Upper lobe of left lung (tissue), 6 donors: ENCODE data around the gene ULK1. TPM values are rescaled to one million over a fixed set of nuclear protein-coding genes. Genes with fewer than 3 reads are reported as not detected.

Source experiments
- ATAC-seq, 2 donors: fragments of 200-7000 bp; cut with Tn5 transposase; one replicate each; pipeline ENCODE4 v1.9.1; 2022; ENCODE audit warnings: mild to moderate bottlenecking in 2 of 2, moderate library complexity in 2 of 2; ENCODE audit not compliant: low FRiP score in 2 of 2
- DNase-seq, 2 donors: peaks; one replicate each; pipeline ENCODE4 v3.0.0-alpha.2; 2019 to 2020
- H3K27ac ChIP-seq, 4 donors: fragments of 200-600 bp; sonication (generic); one replicate each; pipeline ENCODE4 v1.5.1; 2016 to 2019
- H3K27me3 ChIP-seq, 4 donors: fragments of 200-600 bp; sonication (generic); one replicate each; pipeline ENCODE4 v1.5.1; 2017 to 2019
- H3K36me3 ChIP-seq, 4 donors: fragments of 200-600 bp; sonication (generic); one replicate each; pipeline ENCODE4 v1.5.1; 2016 to 2019
- H3K4me1 ChIP-seq, 4 donors: fragments of 200-600 bp; sonication (generic); one replicate each; pipeline ENCODE4 v1.5.1; 2018 to 2019
- H3K4me3 ChIP-seq, 4 donors: fragments of 200-600 bp; sonication (generic); one replicate each; pipeline ENCODE4 v1.5.1; 2017 to 2019; ENCODE audit warnings: mild to moderate bottlenecking in 2 of 4, moderate library complexity in 1 of 4
- H3K9me3 ChIP-seq, 4 donors: fragments of 200-600 bp; sonication (generic); one replicate each; pipeline ENCODE4 v1.5.1; 2018 to 2019
- EP300 ChIP-seq, 4 donors: sonication (generic); formaldehyde crosslinking; IDR thresholded peaks; one replicate each; pipeline ENCODE4 v1.5.1; 2017; ENCODE audit warnings: antibody characterized with exemption in 4 of 4, control low read depth in 2 of 4
- POLR2A ChIP-seq, 4 donors: fragments of 450-650 bp; IDR thresholded peaks; one replicate each; pipeline ENCODE4 v1.5.1; 2016 to 2017; ENCODE audit warnings: antibody characterized with exemption in 4 of 4, mild to moderate bottlenecking in 2 of 4
- POLR2AphosphoS5 ChIP-seq, 2 donors: sonication (generic); formaldehyde crosslinking; IDR thresholded peaks; one replicate each; pipeline ENCODE4 v1.5.1; 2017; ENCODE audit warnings: antibody characterized with exemption in 2 of 2
- WGBS, 2 donors: methylation state at CpG; one replicate each; pipeline ENCODE4 v1.1.5; 2017 to 2018; 5-methylcytosine and 5-hydroxymethylcytosine counted together
- total RNA-seq, 6 donors: library from RNA; depleted of rRNA in 4 of 6; stranded (reverse); fragments of >200 nt in 4 of 6; gene quantifications; one replicate each; pipeline versions ENCODE4 v1.1.0 to v1.2.1, GENCODE V29; 2016 to 2021
- TF ChIP-seq, protein P1 (sequence below), 6 experiments: fragments of 450-650 bp in 4 of 6; fragments of 200-600 bp in 2 of 6; sonication (generic) in 2 of 6; IDR thresholded peaks; one replicate each; pipeline ENCODE4 v1.5.1; 2016 to 2019; ENCODE audit warnings: antibody characterized with exemption in 6 of 6
- donor health status: DM: no; HTN: no; CAD: no; lungs with moderate emphysema.
- donor health status: DM: no; HTN: yes; CAD: no; lungs with severe emphysema.

Gene ULK1
- total RNA-seq, 6 donors from 2014 or later, result 6.8 to 93.2 (median 40.7) TPM

DNA sequence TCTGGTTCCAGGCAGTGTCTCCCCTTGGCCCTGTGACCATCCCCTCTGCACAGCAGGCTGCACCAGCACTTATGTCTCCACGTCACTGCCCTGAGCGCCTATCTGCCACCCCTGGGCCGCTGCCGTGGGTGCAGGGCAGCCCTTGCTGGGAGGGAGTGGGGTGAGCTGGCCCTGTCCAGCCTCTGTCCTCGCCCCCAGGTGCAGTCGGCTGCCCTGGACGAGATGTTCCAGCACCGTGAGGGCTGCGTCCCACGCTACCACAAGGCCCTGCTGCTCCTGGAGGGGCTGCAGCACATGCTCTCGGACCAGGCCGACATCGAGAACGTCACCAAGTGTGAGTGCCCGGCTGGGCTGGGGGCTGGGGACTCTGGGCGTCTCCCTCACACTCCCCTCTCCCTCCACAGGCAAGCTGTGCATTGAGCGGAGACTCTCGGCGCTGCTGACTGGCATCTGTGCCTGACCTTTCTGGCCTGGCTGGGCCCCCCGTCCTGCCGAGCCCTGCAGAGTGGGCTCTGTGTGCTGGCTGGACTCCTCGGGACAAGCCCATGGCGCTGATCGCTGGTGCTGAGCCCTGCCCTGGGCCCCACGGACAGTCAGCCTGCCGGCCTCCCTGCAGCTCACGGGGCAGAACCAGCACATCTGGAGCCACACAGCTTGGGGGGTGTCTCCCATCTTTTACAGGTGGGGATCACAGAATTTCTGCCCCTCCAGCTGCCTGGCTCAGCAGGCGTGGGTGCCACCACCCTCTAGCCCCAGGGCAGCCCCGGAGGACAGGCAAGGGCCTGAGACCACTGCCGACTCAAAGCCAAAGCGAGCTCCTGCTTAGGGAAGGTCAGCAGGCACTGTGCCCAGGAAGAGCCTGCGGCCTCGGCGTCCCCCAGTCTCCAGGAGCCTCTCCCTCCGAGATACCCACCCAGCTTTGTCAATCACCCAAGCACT, 26.7 kb downstream of the ULK1 start:
- TF ChIP-seq POLR2AphosphoS5 (IDR thresholded peaks at IDR 0.05) (no peak), POLR2A (IDR thresholded peaks at IDR 0.05) (no peak), EP300 (IDR thresholded peaks at IDR 0.05) (no peak)
- TF ChIP-seq, protein P1, sequence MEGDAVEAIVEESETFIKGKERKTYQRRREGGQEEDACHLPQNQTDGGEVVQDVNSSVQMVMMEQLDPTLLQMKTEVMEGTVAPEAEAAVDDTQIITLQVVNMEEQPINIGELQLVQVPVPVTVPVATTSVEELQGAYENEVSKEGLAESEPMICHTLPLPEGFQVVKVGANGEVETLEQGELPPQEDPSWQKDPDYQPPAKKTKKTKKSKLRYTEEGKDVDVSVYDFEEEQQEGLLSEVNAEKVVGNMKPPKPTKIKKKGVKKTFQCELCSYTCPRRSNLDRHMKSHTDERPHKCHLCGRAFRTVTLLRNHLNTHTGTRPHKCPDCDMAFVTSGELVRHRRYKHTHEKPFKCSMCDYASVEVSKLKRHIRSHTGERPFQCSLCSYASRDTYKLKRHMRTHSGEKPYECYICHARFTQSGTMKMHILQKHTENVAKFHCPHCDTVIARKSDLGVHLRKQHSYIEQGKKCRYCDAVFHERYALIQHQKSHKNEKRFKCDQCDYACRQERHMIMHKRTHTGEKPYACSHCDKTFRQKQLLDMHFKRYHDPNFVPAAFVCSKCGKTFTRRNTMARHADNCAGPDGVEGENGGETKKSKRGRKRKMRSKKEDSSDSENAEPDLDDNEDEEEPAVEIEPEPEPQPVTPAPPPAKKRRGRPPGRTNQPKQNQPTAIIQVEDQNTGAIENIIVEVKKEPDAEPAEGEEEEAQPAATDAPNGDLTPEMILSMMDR (IDR thresholded peaks at IDR 0.05), result no peak
- no peak overlapping the region for H3K4me3 ChIP-seq
- 94 to 96% methylated on average over 9 to 12 of the region's 35 CpGs for WGBS, 2 donors

DNA sequence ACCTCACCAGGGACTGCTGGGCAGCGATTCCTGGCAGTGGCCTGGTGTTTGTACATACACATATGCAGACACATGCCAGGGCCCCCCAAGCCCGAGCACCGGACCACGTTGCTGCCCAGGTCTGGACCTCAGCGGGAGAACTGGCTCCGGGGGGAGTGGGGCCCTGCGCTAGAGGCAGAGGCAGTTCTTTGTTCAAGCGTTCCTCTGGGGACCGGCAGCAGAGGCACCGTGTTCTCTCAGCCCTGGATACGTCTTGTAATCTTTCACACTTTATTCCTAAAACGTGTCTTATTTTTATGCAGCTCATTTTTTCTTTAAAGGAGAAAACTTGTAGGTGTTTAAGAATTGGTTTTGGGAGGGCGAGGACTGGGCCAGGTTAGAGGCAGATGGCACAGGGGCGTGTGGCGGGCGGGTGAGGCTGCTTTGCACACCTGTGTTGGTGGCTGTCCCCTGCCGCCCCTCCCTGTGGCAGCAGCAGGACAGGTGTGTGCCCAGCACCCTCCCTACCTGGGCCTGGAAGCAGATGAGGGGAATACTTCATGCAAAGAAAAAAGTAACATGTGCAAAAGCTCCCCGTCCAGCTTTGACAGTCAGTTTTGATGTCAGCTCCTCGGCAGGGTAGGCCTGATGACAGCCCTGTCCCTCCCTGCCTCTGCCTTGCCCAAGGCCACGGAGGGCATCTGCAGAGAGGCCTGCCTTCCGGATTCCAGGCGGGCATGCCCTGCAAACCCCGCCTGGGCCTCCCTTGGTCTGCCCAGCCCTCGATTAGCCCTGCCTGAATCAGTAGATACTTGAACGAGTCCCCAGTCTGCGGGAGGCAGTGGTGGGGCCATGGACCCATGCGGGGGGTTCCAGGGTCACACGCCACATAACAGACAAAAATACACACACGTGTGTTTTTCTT, 27.7 kb downstream of the ULK1 start:
- no peak for ATAC-seq
- Histone ChIP-seq H3K9me3 (no peaks in the 10 kb centered on the region), H3K27me3 (no peaks in the 10 kb centered on the region), H3K36me3 (peaks cover 10 to 55% (median 41%) of the 10 kb centered on the region in 4 donors), H3K4me3 (no peak overlapping the region), H3K27ac (no peak overlapping the region), H3K4me1 (peaks cover 0 to 5% (median 2%) of the 10 kb centered on the region in 4 donors)
- peak in 1 of 2 donors; percentile 67 for DNase-seq
- WGBS, 2 donors, result 88 to 89% methylated on average over 25 to 29 of the region's 29 CpGs
- TF ChIP-seq POLR2A (IDR thresholded peaks at IDR 0.05) (no peak), POLR2AphosphoS5 (IDR thresholded peaks at IDR 0.05) (no peak), EP300 (IDR thresholded peaks at IDR 0.05) (no peak)
- TF ChIP-seq, protein P1 (IDR thresholded peaks at IDR 0.05), result no peak

More for the DNA sequence above, 26.7 kb downstream of the ULK1 start:
- Histone ChIP-seq H3K4me1 (peaks cover 0 to 5% (median 2%) of the 10 kb centered on the region in 4 donors), H3K36me3 (peaks cover 16 to 63% (median 48%) of the 10 kb centered on the region in 4 donors), H3K9me3 (no peaks in the 10 kb centered on the region), H3K27me3 (no peaks in the 10 kb centered on the region), H3K27ac (no peak overlapping the region)
- ATAC-seq (peak in 1 of 2 donors; percentile 31), DNase-seq (peak in 1 of 2 donors; percentile 78)

DNA sequence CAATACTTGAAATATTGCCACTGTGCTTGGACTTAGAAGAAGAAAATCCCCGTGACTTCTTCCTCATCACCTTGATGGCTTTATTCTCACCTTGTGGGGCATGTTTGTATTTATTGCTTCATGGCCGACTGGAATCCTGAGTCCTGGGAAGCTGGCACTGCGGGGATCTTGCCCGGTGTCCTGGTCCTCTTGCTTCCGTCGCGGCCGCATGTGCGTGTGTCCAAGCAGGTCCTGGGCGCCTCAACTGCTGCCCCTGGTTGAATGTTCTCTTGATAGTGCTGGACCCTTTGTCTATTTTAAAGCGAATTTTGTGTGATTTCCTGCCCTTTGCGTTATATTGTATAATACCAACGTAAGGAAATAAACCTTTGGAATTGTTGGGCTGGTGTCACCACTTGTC, 28.4 kb downstream of the ULK1 start:
- no peak for ATAC-seq
- TF ChIP-seq EP300 (IDR thresholded peaks at IDR 0.05) (no peak), POLR2A (IDR thresholded peaks at IDR 0.05) (no peak), POLR2AphosphoS5 (IDR thresholded peaks at IDR 0.05) (no peak)
- TF ChIP-seq, protein P1 (IDR thresholded peaks at IDR 0.05), result no peak
- peak in 1 of 2 donors; percentile 57 for DNase-seq
- H3K27me3 ChIP-seq, result no peaks in the 10 kb centered on the region
- H3K36me3 ChIP-seq, result peaks cover 10 to 49% (median 36%) of the 10 kb centered on the region in 4 donors
- H3K9me3 ChIP-seq, result no peaks in the 10 kb centered on the region
- peaks cover 0 to 5% (median 2%) of the 10 kb centered on the region in 4 donors for H3K4me1 ChIP-seq
- no peak overlapping the region for H3K27ac ChIP-seq
- WGBS, 2 donors, result 87 to 92% methylated on average over 13 of the region's 13 CpGs
- no peak overlapping the region for H3K4me3 ChIP-seq

DNA sequence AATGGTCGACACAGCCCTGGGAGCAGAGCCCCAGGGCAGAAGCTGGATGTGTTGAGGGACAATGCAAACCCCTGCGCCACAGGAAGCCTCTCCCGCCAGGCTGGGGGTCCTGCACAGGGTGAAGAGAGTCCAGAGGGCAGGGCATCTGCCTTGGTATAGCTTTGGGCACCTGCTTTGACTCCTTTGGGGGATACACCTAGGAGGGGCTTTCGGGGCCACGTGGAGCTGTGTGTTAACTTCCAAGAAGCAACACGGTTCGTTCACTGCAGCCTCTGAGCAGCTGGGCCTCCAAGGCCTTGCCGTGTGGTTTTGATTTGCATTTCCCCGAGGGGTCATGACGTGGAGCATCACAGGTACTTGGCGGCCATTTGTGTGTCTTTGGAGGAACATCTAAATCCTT, 28.8 kb downstream of the ULK1 start:
- DNase-seq (peak in 1 of 2 donors; percentile 37), ATAC-seq (no peak)
- no peak overlapping the region for H3K4me3 ChIP-seq
- peaks cover 10 to 44% (median 33%) of the 10 kb centered on the region in 4 donors for H3K36me3 ChIP-seq
- no peak overlapping the region for H3K27ac ChIP-seq
- no peaks in the 10 kb centered on the region for H3K9me3 ChIP-seq
- H3K4me1 ChIP-seq, result peaks cover 0 to 10% (median 2%) of the 10 kb centered on the region in 4 donors
- TF ChIP-seq EP300 (IDR thresholded peaks at IDR 0.05), result no peak
- no peak for TF ChIP-seq POLR2AphosphoS5 (IDR thresholded peaks at IDR 0.05)
- no peak for TF ChIP-seq POLR2A (IDR thresholded peaks at IDR 0.05)
- TF ChIP-seq, protein P1 (IDR thresholded peaks at IDR 0.05), result no peak
- 83 to 95% methylated on average over 10 to 11 of the region's 11 CpGs for WGBS, 2 donors
- H3K27me3 ChIP-seq, result no peaks in the 10 kb centered on the region
